H1 (cell line): ENCODE results near the gene KLHL29. TPM values are rescaled to one million over a fixed set of nuclear protein-coding genes. Genes with fewer than 3 reads are reported as not detected.

Experiments used
- CTCF ChIA-PET: fragments of 300-600 bp; sonication (Branson Sonifier 250); formaldehyde crosslinking; loops from one replicate; lab custom pipeline; 2021; ENCODE audit not compliant: partially characterized antibody; lab: Charles Lee
- POLR2A ChIA-PET: fragments of 300-600 bp; sonication (Branson Sonifier 250); formaldehyde crosslinking; loops from one replicate; lab custom pipeline; 2021; ENCODE audit warnings: inconsistent platforms; ENCODE audit not compliant: partially characterized antibody; lab: Charles Lee
- DNase-seq, 2 experiments: peaks; one replicate each; pipeline versions ENCODE4 v3.0.0 to v3.0.0-alpha.2; 2010 to 2022; ENCODE audit warnings: low spot score in 2 of 2, low read depth in 1 of 2, mixed read lengths in 1 of 2
- FAIRE-seq: peaks from 2 replicates; lab custom pipeline; 2011; peaks lifted over from hg19 to GRCh38; lab: Jason Lieb, UNC
- H2AFZ ChIP-seq: 2 replicates; pipeline ENCODE4 v1.8.1; 2012; ENCODE audit warnings: low read length, inconsistent platforms
- H2AK5ac ChIP-seq: 2 replicates; pipeline ENCODE4 v1.6.1; 2013; ENCODE audit warnings: low read depth, low read length
- H2BK120ac ChIP-seq: replicated peaks from 2 replicates; pipeline ENCODE3; 2013; ENCODE audit warnings: low read depth, low read length, inconsistent platforms
- H2BK12ac ChIP-seq: 2 replicates; pipeline ENCODE4 v1.6.1; 2013; ENCODE audit warnings: low read depth, low read length
- H2BK15ac ChIP-seq: 2 replicates; pipeline ENCODE4 v1.6.1; 2013; ENCODE audit warnings: low read length
- H2BK20ac ChIP-seq: 2 replicates; pipeline ENCODE4 v1.6.1; 2013; ENCODE audit warnings: low read length
- H2BK5ac ChIP-seq: 2 replicates; pipeline ENCODE4 v1.6.1; 2013; ENCODE audit warnings: low read depth, low read length
- H3K14ac ChIP-seq: 2 replicates; pipeline ENCODE4 v1.6.1; 2013; ENCODE audit warnings: inconsistent platforms; ENCODE audit not compliant: insufficient read length
- H3K18ac ChIP-seq: 2 replicates; pipeline ENCODE4 v1.6.1; 2013; ENCODE audit warnings: low read length; ENCODE audit errors: extremely low read depth
- H3K23ac ChIP-seq: 2 replicates; pipeline ENCODE4 v1.6.1; 2013; ENCODE audit warnings: inconsistent platforms; ENCODE audit not compliant: insufficient read length
- H3K23me2 ChIP-seq: 2 replicates; pipeline ENCODE4 v1.6.1; 2013; ENCODE audit warnings: low read depth, low read length
- H3K27ac ChIP-seq: 2 replicates; pipeline ENCODE4 v1.6.1; 2011; ENCODE audit warnings: low read depth, low read length, inconsistent platforms
- H3K27me3 ChIP-seq, 4 experiments: replicated peaks in 1 of 4; 1 replicate in 1 of 4; 2 replicates in 3 of 4; pipeline versions ENCODE4 v1.6.1 to v1.8.1; 2011 to 2013; ENCODE audit warnings: low read length in 3 of 4, mild to moderate bottlenecking in 3 of 4, inconsistent platforms in 2 of 4, mixed read lengths in 2 of 4, moderate library complexity in 1 of 4; ENCODE audit not compliant: control insufficient read depth in 3 of 4, insufficient read depth in 3 of 4; ENCODE audit errors: extremely low read depth in 1 of 4
- H3K36me3 ChIP-seq, 4 experiments: 2 replicates each; pipeline versions ENCODE4 v1.6.1 to v1.8.1; 2011 to 2013; ENCODE audit warnings: mild to moderate bottlenecking in 4 of 4, low read length in 3 of 4, moderate library complexity in 2 of 4, control low read depth in 1 of 4, inconsistent platforms in 1 of 4; ENCODE audit not compliant: insufficient read depth in 4 of 4, control insufficient read depth in 2 of 4
- H3K4ac ChIP-seq: replicated peaks from 2 replicates; pipeline ENCODE3; 2013; ENCODE audit warnings: low read length, low read depth, mixed read lengths, inconsistent platforms; ENCODE audit not compliant: insufficient read length
- H3K4me1 ChIP-seq, 4 experiments: replicated peaks in 1 of 4; 1 replicate in 1 of 4; 2 replicates in 3 of 4; pipeline versions ENCODE4 v1.6.1 to v1.8.1; 2011 to 2013; ENCODE audit warnings: low read length in 3 of 4, inconsistent platforms in 2 of 4, mixed read lengths in 1 of 4; ENCODE audit not compliant: insufficient read depth in 4 of 4, control insufficient read depth in 3 of 4
- H3K4me2 ChIP-seq, 2 experiments: 2 replicates each; pipeline versions ENCODE4 v1.6.1 to v1.8.1; 2011 to 2013; ENCODE audit warnings: low read depth in 2 of 2, low read length in 2 of 2, control low read depth in 1 of 2, inconsistent platforms in 1 of 2, mild to moderate bottlenecking in 1 of 2; ENCODE audit not compliant: insufficient read depth in 1 of 2
- H3K4me3 ChIP-seq, 4 experiments: fragments of 200-600, 300-600 bp in 1 of 4; sonication (generic), shearing (Covaris generic), sonication (Bioruptor Twin) in 1 of 4; 2 replicates each; pipeline versions ENCODE4 v1.5.1 to v1.8.1; 2011 to 2016; ENCODE audit warnings: low read length in 4 of 4, low read depth in 3 of 4, control low read depth in 2 of 4, inconsistent platforms in 2 of 4, mild to moderate bottlenecking in 2 of 4, mixed read lengths in 1 of 4, moderate library complexity in 1 of 4; ENCODE audit not compliant: insufficient read depth in 2 of 4; ENCODE audit errors: extremely low read depth in 1 of 4
- H3K56ac ChIP-seq: replicated peaks from 2 replicates; pipeline ENCODE3; 2013; ENCODE audit warnings: low read depth, mild to moderate bottlenecking, mixed read lengths, low read length, inconsistent platforms; ENCODE audit not compliant: insufficient read length
- H3K79me1 ChIP-seq: 2 replicates; pipeline ENCODE4 v1.6.1; 2013; ENCODE audit warnings: low read depth, low read length, control low read depth
- H3K79me2 ChIP-seq, 2 experiments: 2 replicates each; pipeline versions ENCODE4 v1.6.1 to v1.8.1; 2012 to 2013; ENCODE audit warnings: low read length in 2 of 2, mild to moderate bottlenecking in 2 of 2, inconsistent platforms in 1 of 2; ENCODE audit not compliant: insufficient read depth in 2 of 2, control insufficient read depth in 1 of 2
- H3K9ac ChIP-seq, 4 experiments: replicated peaks in 1 of 4; 1 replicate in 1 of 4; 2 replicates in 3 of 4; pipeline versions ENCODE4 v1.6.1 to v1.8.1; 2011 to 2013; ENCODE audit warnings: low read depth in 3 of 4, low read length in 3 of 4, control low read depth in 2 of 4, mild to moderate bottlenecking in 2 of 4, moderate library complexity in 2 of 4, inconsistent platforms in 1 of 4; ENCODE audit errors: extremely low read depth in 1 of 4
- H3K9me3 ChIP-seq, 2 experiments: 2 replicates each; pipeline versions ENCODE4 v1.6.1 to v1.8.1; 2012 to 2013; ENCODE audit warnings: mild to moderate bottlenecking in 2 of 2, moderate library complexity in 2 of 2, control low read depth in 1 of 2, inconsistent platforms in 1 of 2, low read depth in 1 of 2, low read length in 1 of 2, mixed read lengths in 1 of 2; ENCODE audit not compliant: insufficient read depth in 2 of 2
- H4K20me1 ChIP-seq, 2 experiments: replicated peaks in 1 of 2; 2 replicates each; pipeline versions ENCODE3 to v1.8.1; 2011 to 2013; ENCODE audit warnings: inconsistent platforms in 2 of 2, low read length in 2 of 2, mild to moderate bottlenecking in 1 of 2; ENCODE audit not compliant: insufficient read depth in 2 of 2, control insufficient read depth in 1 of 2
- H4K5ac ChIP-seq: 2 replicates; pipeline ENCODE4 v1.6.1; 2013; ENCODE audit warnings: low read length, low read depth, mixed read lengths, inconsistent platforms; ENCODE audit not compliant: insufficient read length
- H4K8ac ChIP-seq: 2 replicates; pipeline ENCODE4 v1.8.0; 2013; ENCODE audit warnings: mild to moderate bottlenecking, moderate library complexity, low read length, inconsistent platforms; ENCODE audit not compliant: insufficient read depth; ENCODE audit errors: extremely low read depth
- H4K91ac ChIP-seq: replicated peaks from 2 replicates; pipeline ENCODE3; 2013; ENCODE audit warnings: low read length, mixed read lengths, inconsistent platforms; ENCODE audit not compliant: insufficient read length
- BCL11A ChIP-seq, 2 experiments: IDR thresholded peaks; one replicate each; pipeline ENCODE4 v1.6.1; 2011; ENCODE audit warnings: low read depth in 2 of 2, low read length in 2 of 2, mild to moderate bottlenecking in 2 of 2
- CTBP2 ChIP-seq: IDR thresholded peaks from 2 replicates; pipeline ENCODE4 v1.7.0; 2011; ENCODE audit warnings: borderline replicate concordance, mild to moderate bottlenecking, moderate library complexity, mixed read lengths, low read length; ENCODE audit not compliant: insufficient read depth, insufficient read length
- HDAC6 ChIP-seq: IDR thresholded peaks from one replicate; pipeline ENCODE4 v1.7.1; 2012; ENCODE audit warnings: low read depth, mild to moderate bottlenecking, inconsistent platforms, low read length, moderate library complexity
- JUND ChIP-seq: IDR thresholded peaks from 2 replicates; pipeline ENCODE4 v1.6.1; 2011; ENCODE audit warnings: mild to moderate bottlenecking, improper control_type of control experiment, low read length
- RAD21 ChIP-seq, 2 experiments: IDR thresholded peaks in 1 of 2; conservative IDR thresholded peaks in 1 of 2; 2 replicates each; pipeline ENCODE4 v1.6.1; 2011; ENCODE audit warnings: low read depth in 2 of 2, low read length in 2 of 2, improper control_type of control experiment in 1 of 2, inconsistent platforms in 1 of 2, mild to moderate bottlenecking in 1 of 2, moderate library complexity in 1 of 2
- SUZ12 ChIP-seq: fragments of 200-600 bp; sonication (generic); IDR thresholded peaks from 2 replicates; pipeline ENCODE4 v1.6.1; 2012; ENCODE audit warnings: mild to moderate bottlenecking, inconsistent platforms, low read length, moderate library complexity, mixed read lengths
- USF2 ChIP-seq: IDR thresholded peaks from 2 replicates; pipeline ENCODE4 v1.6.1; 2011; ENCODE audit warnings: low read length, improper control_type of control experiment
- ZNF274 ChIP-seq: IDR thresholded peaks from 2 replicates; pipeline ENCODE4 v1.7.0; 2012; ENCODE audit warnings: low read length, borderline replicate concordance; ENCODE audit errors: extremely low read depth
- WGBS, 2 experiments: shearing (Covaris generic) in 1 of 2; methylation state at CpG; one replicate each; pipeline versions ENCODE4 v1.1.6 to v1.1.7; 2013 to 2015; ENCODE audit warnings: low lambda C conversion rate in 2 of 2, mixed read lengths in 2 of 2, inconsistent platforms in 1 of 2, low coverage in 1 of 2, missing lambda C conversion rate in 1 of 2; ENCODE audit not compliant: insufficient replicate concordance in 2 of 2, insufficient coverage in 1 of 2, insufficient read length in 1 of 2; ENCODE audit errors: extremely low coverage in 1 of 2, missing lambda C conversion rate in 1 of 2; 5-methylcytosine and 5-hydroxymethylcytosine counted together
- polyA plus RNA-seq, 7 experiments: library from polyadenylated mRNA; depleted of rRNA in 3 of 7; stranded (reverse) in 5 of 7; unstranded in 2 of 7; fragments of >200 nt in 5 of 7; fragments of 200-250 nt in 2 of 7; gene quantifications; 1 replicate in 5 of 7; 2 replicates in 1 of 7; 4 replicates in 1 of 7; pipeline versions ENCODE4 v1.2.1 to v1.2.3, GENCODE V29; 2011 to 2013; ENCODE audit warnings: missing spikeins in 2 of 7, mixed read lengths in 2 of 7
- total RNA-seq: library from RNA; stranded (reverse); fragmentation: NEBNext Ultra II Directional; extraction: Animal tissue kit (Norgen Biotek cat#: 25700); gene quantifications from 2 replicates; pipeline ENCODE4 v1.2.1, GENCODE V29; 2021

Gene KLHL29
- total and polyA plus RNA-seq, 2 of the 8 experiments (the other 6 are each of a cell fraction or from before 2014, with no cell fraction given): 1.1 to 4.7 TPM

- Histone ChIP-seq H3K4ac (no peak overlapping the region), H3K79me1 (no peaks in the 10 kb centered on the region), H2BK15ac (no peak overlapping the region), H3K23me2 (no peaks in the 10 kb centered on the region), H3K27ac (no peak overlapping the region), H3K9ac (no peak overlapping the region), H2AFZ (no peak overlapping the region), H3K27me3 (no peaks in the 10 kb centered on the region), H2BK20ac (no peak overlapping the region), H2BK120ac (no peak overlapping the region), H3K9me3 (no peaks in the 10 kb centered on the region), H3K36me3 (no peaks in the 10 kb centered on the region), H3K23ac (no peak overlapping the region), H3K79me2 (no peaks in the 10 kb centered on the region), H3K18ac (no peak overlapping the region), H3K4me2 (no peak overlapping the region), H2BK5ac (no peak overlapping the region), H3K4me3 (no peak overlapping the region), H2AK5ac (no peak overlapping the region), H4K91ac (no peak overlapping the region), H4K8ac (no peak overlapping the region), H3K4me1 (peaks cover 0 to 3% (median 0%) of the 10 kb centered on the region in 4 experiments; a peak in 1 of 7 replicates), H4K20me1 (no peaks in the 10 kb centered on the region), H3K14ac (no peak overlapping the region), H2BK12ac (no peak overlapping the region), H4K5ac (no peak overlapping the region), H3K56ac (no peak overlapping the region)
- WGBS, 2 experiments: 87% methylated on average over 7 of the region's 7 CpGs; no CpG with 5 or more reads in 1 of the 2 experiments
- TF ChIP-seq JUND (no peak), SUZ12 (no peak), ZNF274 (no peak), CTBP2 (no peak), BCL11A (IDR thresholded peaks at IDR 0.05; ENCODE audit: low read depth in 2 of 2, low read length in 2 of 2) (no peak), USF2 (no peak), HDAC6 (no peak), RAD21 (IDR thresholded peaks at IDR 0.05 in 1 of 2, conservative IDR thresholded peaks at IDR 0.05 in 1 of 2; ENCODE audit: low read depth in 2 of 2, low read length in 2 of 2) (no peak)
- CTCF ChIA-PET: interaction anchor here (1.0 to 1.1 kb wide), 2 partner anchors 14 to 35 kb away, joined by 3 read pairs; no protein-coding TSS in a partner anchor
- POLR2A ChIA-PET: no interaction called here
- DNase-seq (no peak), FAIRE-seq (no peak)
These were observed 246.0 kb downstream of the KLHL29 start for GRCh38 chr2:23630961-23631360.
